ENCODE results near the gene TTC1. TPM values are rescaled to one million over a fixed set of nuclear protein-coding genes. Genes with fewer than 3 reads are reported as not detected.

TTC1 gene

DNA sequence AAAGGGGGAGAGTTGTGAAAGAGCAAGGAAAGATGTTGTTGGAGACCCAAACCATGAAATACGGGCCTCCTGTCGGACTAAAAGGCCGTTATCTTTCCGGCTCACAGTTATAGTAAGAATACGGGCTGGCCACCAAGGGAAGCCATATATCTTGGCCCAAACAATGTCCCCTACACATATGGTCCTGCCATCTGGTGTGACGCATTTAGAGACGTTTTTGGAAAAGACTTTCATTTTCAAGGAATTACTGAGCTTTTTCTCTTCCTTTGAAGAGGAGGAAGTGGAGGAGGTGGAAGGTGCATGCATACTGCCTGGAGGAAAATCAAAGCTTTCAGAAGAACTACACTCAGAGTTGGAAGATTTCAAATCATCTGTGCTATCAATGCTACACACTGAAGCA is 83.6 kb downstream of the TTC1 start:
- Histone ChIP-seq H3K4me1 (ENCODE audit: control insufficient read depth, insufficient read depth, low read length) (peaks cover 3% of the 10 kb centered on the region), H3K9me3 (replicated peaks; ENCODE audit: low read length) (no peaks in the 10 kb centered on the region), H3K4me2 (ENCODE audit: low read length) (no peak overlapping the region), H3K27me3 (ENCODE audit: control insufficient read depth, insufficient read depth, low read length) (no peaks in the 10 kb centered on the region), H3K36me3 (ENCODE audit: insufficient read depth, low read length) (peaks cover 25% of the 10 kb centered on the region), H3K4me3 (ENCODE audit: low read length) (no peak overlapping the region), H3K9ac (ENCODE audit: low read depth, low read length) (no peak overlapping the region)

DNA sequence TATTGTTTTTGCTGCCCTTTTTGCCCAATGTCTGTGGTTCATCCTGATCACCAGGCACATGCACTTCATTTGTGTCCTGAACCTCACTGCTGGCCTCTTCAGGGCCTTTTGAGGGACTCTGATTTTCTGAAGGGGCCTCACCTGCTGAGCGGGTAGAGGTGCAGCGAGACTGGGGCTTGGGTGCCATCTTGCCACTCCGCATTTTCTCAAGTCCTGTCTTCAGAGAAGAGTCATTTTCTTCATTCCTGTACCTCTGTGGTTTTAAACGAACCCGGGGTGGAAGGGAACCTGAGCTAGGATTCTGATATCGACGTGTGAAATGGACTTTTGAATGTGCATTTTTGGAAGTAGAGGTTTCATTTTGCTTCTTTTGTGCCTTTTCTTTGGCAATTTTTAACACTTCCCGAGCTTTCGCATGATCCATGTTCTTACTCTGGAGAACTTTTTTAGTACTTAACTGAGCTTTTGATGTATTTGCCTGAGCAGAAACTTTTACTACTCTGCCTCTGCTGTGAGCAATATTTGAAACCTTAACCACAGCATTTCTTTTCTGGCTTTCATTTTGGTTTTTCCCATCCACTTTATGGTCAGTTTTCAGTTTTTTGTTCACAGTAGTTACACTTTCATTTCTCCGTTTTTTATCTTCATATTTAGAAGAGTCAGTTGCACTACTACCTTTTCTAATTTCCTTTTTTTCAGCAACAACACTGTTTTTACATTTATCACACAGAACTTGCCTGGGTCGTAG is 84.2 kb downstream of the TTC1 start:
- Histone ChIP-seq H3K9me3 (replicated peaks; ENCODE audit: low read length) (no peaks in the 10 kb centered on the region), H3K4me3 (ENCODE audit: low read length) (no peak overlapping the region), H3K9ac (ENCODE audit: low read depth, low read length) (no peak overlapping the region), H3K4me2 (ENCODE audit: low read length) (no peak overlapping the region), H3K36me3 (ENCODE audit: insufficient read depth, low read length) (peaks cover 25% of the 10 kb centered on the region), H3K4me1 (ENCODE audit: control insufficient read depth, insufficient read depth, low read length) (peaks cover 8% of the 10 kb centered on the region), H3K27me3 (ENCODE audit: control insufficient read depth, insufficient read depth, low read length) (no peaks in the 10 kb centered on the region)

DNA sequence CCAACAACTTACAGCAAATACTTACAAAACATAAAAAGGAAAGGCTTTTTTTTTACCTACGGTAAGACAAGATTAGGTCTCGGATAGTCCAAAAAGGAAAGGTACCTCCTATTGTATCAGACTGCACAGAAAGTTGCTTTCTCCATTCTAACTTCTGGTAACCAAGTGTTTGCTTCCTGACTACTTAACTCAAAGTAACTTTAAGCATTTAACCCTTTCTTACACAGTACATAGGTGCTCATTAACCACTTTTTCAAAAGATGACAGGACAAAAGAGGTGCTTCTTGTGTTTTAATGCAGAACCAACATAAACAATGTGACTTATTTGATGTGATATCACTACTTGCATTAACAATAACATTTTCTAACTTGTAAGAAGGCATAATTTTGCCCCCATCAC is 87.2 kb downstream of the TTC1 start:
- H3K4me2 ChIP-seq (ENCODE audit: low read length) = no peak overlapping the region
- H3K27me3 ChIP-seq (ENCODE audit: control insufficient read depth, insufficient read depth, low read length) = no peaks in the 10 kb centered on the region
- no peak overlapping the region for H3K4me3 ChIP-seq (ENCODE audit: low read length)
- H3K9ac ChIP-seq (ENCODE audit: low read depth, low read length) = no peak overlapping the region
- H3K4me1 ChIP-seq (ENCODE audit: control insufficient read depth, insufficient read depth, low read length) = peaks cover 9% of the 10 kb centered on the region
- peaks cover 33% of the 10 kb centered on the region for H3K36me3 ChIP-seq (ENCODE audit: insufficient read depth, low read length)
- H3K9me3 ChIP-seq (replicated peaks; ENCODE audit: low read length) = no peaks in the 10 kb centered on the region

DNA sequence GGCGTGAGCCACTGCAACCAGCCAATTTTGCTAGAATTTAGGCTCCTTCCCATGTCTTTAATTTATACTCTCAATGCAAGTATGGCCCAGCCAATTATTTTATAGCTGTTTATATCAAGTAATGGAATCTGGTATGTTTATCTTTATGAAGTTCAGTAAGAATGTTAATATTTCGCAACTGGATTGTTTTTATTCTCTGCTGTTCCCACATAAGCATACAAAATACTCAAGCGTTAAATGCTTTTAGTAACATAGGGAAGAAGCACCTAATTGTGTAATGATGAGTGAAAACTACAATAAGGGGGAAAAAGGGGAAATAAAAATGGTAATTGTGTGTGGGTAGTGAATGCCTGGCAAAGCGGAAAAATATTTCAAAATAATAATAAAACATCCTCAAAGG is 89.1 kb downstream of the TTC1 start:
- H3K4me1 ChIP-seq (ENCODE audit: control insufficient read depth, insufficient read depth, low read length) = peaks cover 9% of the 10 kb centered on the region
- no peak overlapping the region for H3K4me2 ChIP-seq (ENCODE audit: low read length)
- no peak overlapping the region for H3K9ac ChIP-seq (ENCODE audit: low read depth, low read length)
- peaks cover 27% of the 10 kb centered on the region for H3K36me3 ChIP-seq (ENCODE audit: insufficient read depth, low read length)
- no peaks in the 10 kb centered on the region for H3K9me3 ChIP-seq (replicated peaks; ENCODE audit: low read length)
- no peaks in the 10 kb centered on the region for H3K27me3 ChIP-seq (ENCODE audit: control insufficient read depth, insufficient read depth, low read length)
- no peak overlapping the region for H3K4me3 ChIP-seq (ENCODE audit: low read length)

DNA sequence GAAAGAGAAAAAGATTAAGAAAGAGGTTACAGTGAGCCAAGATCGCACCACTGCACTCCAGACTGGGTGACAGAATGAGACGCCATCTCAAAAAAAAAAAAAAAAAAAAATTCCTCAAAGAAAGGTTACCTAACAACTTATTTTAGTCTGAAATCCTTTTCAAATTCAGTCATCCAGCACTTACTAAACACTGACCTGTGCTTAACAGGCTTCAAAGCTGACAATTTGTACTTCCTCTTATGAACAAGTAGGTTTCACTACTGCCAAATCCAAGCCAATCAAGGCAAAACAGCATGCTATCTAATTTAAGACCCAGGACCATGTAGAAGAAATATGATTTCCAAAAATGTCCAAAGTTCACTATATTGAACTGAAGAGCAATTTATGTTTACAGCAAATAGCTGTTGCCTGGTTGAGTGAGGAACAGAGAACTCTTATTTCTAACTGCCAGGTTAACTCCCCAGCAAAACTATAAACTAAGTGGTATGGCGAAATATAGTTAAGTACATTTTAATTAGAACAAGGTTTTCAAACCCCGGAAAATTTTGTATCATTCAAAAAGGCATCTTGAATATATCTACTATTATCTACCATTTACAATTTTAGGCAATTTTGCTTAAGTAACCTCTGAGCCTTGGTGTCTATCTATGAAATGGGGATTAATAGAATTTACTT is 96.9 kb downstream of the TTC1 start:
- H3K4me1 ChIP-seq (ENCODE audit: control insufficient read depth, insufficient read depth, low read length) = no peaks in the 10 kb centered on the region
- H3K4me3 ChIP-seq (ENCODE audit: low read length) = no peak overlapping the region
- no peak overlapping the region for H3K9ac ChIP-seq (ENCODE audit: low read depth, low read length)
- no peaks in the 10 kb centered on the region for H3K9me3 ChIP-seq (replicated peaks; ENCODE audit: low read length)
- no peak overlapping the region for H3K4me2 ChIP-seq (ENCODE audit: low read length)
- H3K27me3 ChIP-seq (ENCODE audit: control insufficient read depth, insufficient read depth, low read length) = no peaks in the 10 kb centered on the region
- H3K36me3 ChIP-seq (ENCODE audit: insufficient read depth, low read length) = peaks cover 19% of the 10 kb centered on the region

DNA sequence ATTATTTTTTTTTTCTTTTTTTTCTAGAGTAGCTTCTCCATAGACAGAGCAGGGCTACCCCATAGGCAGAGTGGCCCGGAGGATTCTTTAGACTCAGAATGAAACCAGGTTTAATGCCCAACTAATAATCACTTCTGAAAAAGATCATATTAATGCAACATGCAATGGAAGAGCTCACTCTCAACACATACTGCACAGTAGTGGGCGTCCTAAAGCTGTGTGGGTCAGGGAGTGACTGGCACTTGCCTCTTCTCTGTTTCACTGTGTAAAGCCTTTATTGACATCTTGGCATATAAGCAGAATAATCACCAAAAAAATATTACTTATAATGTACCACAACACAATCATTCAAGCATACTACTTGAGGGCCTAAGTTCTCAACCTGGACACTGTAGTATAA is 99.2 kb downstream of the TTC1 start:
- Histone ChIP-seq H3K4me2 (ENCODE audit: low read length) (no peak overlapping the region), H3K4me1 (ENCODE audit: control insufficient read depth, insufficient read depth, low read length) (no peaks in the 10 kb centered on the region), H3K9me3 (replicated peaks; ENCODE audit: low read length) (no peaks in the 10 kb centered on the region), H3K27me3 (ENCODE audit: control insufficient read depth, insufficient read depth, low read length) (no peaks in the 10 kb centered on the region), H3K36me3 (ENCODE audit: insufficient read depth, low read length) (peaks cover 28% of the 10 kb centered on the region), H3K9ac (ENCODE audit: low read depth, low read length) (no peak overlapping the region), H3K4me3 (ENCODE audit: low read length) (no peak overlapping the region)

Small RNAs within 50 kb of the gene (small RNA-seq; reads per million reads assigned to genes)
- gene RF00019 = not detected
